ENCODE measurements around the gene PRKAR1B. TPM values are rescaled to one million over a fixed set of nuclear protein-coding genes. Genes with fewer than 3 reads are reported as not detected.

PRKAR1B gene
- total RNA-seq, 1 donor from 2014 or later: 80.7 TPM

DNA sequence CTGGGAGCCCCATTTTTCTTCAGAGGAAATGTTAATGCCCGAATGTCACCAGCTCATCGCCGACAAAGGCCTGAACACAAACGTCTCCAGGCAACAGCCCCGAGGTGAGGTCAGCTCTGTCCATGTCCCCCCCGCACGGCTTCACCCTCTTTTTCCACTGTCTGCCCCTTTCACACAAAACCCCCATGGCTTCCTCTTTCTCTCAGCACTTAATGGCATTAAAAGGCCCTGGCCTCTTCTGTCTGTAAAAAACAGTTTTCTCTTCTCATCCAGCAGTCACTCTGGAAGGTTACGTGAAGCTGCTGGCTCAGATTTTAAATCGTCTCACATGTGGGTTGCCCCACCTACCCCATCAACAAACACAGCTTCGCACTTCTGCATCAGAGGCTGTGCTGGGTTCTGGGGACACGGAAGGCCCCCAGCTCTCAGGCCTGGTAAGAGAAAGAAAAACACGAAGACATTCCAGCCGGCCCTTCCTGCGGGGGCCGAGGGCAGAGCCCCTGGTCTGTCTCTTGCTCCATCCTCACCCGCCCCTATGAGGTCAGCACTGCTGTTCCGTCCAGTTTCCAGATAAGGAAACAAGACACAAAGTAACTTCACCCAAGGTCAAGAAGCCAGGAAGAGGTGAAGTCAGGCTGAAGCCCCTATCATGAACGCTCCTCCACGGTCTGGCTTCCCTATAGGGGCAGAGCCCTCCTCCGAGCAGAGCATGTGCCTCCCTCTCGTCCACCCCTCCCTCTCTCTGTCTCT, 116.4 kb downstream of the PRKAR1B start:
- no peak for FAIRE-seq
- DNase-seq (ENCODE audit: low spot score in 2 of 2): no peak

- FAIRE-seq: no peak
- DNase-seq (ENCODE audit: low spot score in 2 of 2): no peak
Observed at GRCh38 chr7:610141-610530, 116.9 kb downstream of the PRKAR1B start.

GRCh38 chr7:609365-609764, 117.7 kb downstream of the PRKAR1B start:
- FAIRE-seq (no peak), DNase-seq (ENCODE audit: low spot score in 2 of 2) (no peak)

DNA sequence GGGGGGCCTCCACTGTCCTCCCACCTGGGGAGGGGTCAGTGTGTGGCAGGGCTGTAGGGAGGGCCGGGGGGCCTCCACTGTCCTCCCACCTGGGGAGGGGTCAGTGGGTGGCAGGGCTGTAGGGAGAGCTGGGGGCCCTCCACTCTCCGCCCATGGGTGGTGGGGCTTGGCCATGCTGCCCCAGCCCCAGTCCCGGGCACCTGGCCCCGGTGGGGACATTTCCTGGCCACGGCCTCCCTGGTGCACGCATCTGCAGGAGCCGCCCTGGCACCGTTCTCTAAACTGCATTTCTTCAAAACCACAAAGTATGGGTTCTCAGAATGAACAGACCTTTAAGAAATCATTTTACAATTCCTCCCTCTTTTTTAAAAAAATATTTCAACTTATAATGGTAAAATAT, 118.1 kb downstream of the PRKAR1B start:
- no peak for FAIRE-seq

GRCh38 chr7:608361-608760, 118.7 kb downstream of the PRKAR1B start:
- DNase-seq (ENCODE audit: low spot score in 2 of 2) (no peak), FAIRE-seq (no peak)

More for the DNA sequence above, 118.1 kb downstream of the PRKAR1B start:
- DNase-seq (ENCODE audit: low spot score in 2 of 2): no peak

DNA sequence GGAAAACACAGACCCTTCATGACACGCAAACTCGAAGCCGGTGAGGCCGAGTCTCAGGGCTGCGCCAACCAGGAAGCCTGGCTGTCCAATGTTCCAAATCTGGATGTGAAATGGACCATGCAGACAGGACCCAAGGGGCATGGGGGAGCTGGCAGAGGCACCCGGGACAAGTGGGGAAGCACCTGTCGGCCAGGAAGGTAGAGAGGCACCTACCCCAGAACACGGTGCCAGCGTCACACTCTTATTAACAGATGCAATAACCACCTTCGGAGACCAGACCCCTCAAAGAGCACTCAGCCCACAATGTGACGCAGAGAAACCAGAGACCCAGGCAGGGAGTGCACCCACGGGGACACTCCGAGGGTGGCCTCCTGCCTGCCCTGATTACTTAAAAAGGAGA, 119.1 kb downstream of the PRKAR1B start:
- FAIRE-seq (no peak), DNase-seq (ENCODE audit: low spot score in 2 of 2) (no peak)

- no peak for DNase-seq (ENCODE audit: low spot score in 2 of 2)
- no peak for FAIRE-seq
Observed at GRCh38 chr7:605661-606450, 121.2 kb downstream of the PRKAR1B start.

DNA sequence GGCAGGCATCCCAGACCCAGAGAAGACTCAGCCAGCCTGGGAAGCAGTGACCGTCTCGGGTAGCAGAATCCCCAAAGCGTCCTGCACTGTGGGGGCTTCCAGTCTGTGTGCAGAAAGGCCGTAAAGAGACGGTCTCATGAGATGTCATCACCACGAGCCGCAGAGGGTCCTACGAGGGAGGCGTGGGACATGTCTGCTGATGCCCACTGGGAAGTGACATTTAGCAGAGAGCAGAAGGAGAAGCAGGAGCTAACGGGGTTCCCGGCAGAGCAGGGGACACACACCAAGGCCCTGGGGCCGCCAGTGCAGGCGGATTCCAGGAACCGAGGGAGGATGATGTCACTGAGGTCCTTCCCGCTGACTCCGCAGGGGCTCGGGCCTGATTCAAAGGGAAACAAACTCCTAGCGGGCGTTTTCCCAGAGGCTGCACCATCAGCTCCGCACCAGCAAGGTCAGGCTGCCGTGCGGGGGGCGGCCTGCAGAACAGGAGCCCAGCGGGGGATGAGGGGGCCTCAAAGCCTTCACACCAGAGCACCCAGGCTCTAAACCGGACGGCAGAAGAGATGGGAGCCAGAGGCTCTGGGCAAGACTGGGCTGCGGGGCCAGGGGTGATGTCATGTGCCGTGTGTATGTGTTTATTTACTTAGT, 122.1 kb downstream of the PRKAR1B start:
- no peak for FAIRE-seq
- DNase-seq (ENCODE audit: low spot score in 2 of 2): no peak

DNA sequence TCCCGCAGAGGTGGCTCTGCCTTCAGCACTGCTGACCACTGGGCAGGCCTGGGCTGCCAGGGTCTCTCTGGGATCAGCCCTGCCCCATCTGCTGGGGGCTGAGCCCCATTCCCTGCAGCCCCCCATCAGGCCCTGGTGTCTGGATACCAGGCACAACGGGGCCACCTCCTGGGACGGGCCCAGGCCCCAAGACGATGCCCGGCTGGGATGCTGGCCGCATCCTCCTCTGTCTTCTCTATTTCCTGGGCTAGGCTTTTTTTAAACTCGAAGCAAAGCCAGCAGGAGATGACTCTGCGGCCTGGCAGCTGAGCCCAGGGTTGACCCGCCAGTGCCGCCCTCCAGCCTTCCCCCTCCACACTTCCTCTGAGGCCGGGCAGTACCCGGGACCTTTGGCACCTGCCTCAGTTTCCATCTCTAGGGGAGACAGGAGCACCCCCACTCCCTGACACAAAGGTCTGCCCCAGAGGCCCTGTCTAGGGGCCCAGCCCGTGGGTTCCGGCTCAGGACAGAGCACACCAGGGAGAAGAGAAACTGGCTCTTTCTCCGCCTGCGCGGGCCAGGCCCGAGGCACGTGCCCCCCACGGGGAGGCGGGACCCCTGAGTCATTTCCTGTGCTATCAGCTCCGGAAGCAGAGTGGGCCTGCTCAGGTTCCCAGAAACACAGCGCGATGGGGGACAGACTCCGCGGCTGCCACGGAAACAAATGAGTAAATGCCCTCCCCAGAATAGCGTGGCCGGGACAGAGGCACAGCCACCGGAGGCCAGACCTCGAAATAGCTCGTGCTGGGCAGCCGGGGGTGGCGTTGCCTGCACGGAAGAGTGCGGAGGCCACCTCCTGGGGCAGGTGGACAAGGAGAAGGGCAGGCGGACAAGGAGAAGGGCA, 122.8 kb downstream of the PRKAR1B start:
- FAIRE-seq (no peak), DNase-seq (ENCODE audit: low spot score in 2 of 2) (no peak)

GRCh38 chr7:603152-603951, 123.7 kb downstream of the PRKAR1B start:
- DNase-seq (ENCODE audit: low spot score in 2 of 2): no peak
- FAIRE-seq: no peak

GRCh38 chr7:602341-603141, 124.5 kb downstream of the PRKAR1B start:
- DNase-seq (ENCODE audit: low spot score in 2 of 2): no peak
- FAIRE-seq: no peak

DNA sequence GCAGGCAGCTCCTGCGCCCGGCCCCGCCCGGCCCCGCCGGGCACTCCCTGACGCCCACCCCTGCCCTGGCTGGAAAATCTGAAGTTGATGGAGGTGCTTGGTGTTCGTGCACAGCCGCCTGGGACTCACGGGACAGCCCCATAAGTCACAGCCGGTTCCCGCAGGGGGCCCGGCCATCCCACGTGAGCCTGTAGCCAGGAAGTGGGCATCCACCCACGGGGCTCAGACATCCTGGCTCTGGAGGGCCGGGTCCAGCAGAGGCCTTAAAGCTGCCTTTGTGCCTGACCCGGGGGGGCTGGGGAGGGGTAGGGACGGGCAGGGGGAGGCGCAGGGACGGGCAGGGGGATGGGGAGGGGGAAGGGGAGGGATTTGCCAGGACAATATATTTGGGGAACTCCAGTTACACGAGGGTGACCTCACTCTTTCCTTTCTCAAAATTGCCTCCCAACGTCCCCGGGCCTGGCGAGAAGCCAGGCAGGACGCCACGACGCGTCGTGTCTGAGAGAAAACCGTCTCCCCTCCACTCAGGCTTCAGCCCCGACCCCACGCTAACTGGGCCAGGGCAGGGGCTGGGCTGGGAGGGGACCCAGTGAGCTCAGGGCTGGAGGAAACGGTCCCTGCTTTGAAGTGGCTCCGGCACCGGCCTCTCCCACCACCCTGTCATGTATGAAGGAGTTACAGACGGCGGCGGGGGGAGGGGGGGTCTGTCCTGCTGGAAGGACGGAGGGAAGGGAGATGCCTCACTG, 125.3 kb downstream of the PRKAR1B start:
- FAIRE-seq: no peak
- DNase-seq (ENCODE audit: low spot score in 2 of 2): no peak

DNA sequence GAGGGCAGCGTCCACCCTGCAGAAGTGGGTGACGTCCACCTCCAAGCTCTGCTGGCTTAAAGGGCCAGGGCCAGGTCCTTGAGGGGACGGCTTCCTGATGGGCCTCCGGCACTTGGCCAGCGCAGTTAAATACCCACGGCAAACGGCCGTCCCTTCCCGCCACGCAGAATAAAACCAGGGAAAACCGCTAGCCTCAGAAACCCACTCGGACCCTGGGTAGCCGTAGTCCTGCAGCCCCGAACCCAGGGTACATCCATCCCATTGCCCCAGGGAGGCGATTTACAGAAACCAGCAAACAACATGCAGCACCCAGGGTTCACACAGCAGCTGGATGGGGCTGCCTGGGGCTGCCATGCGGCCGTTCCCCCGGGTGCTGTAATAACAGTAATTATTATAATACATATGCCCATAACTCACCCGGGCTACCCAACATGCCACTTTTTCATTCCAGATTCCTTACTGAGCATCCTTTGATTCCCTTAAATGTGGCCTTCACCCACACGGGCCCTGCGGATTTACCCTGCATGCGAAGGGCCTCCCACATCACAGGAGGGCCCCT, 126.0 kb downstream of the PRKAR1B start:
- FAIRE-seq (no peak), DNase-seq (ENCODE audit: low spot score in 2 of 2) (no peak)

GRCh38 chr7:600149-601035, 126.7 kb downstream of the PRKAR1B start:
- DNase-seq (ENCODE audit: low spot score in 2 of 2) (no peak), FAIRE-seq (no peak)

DNA sequence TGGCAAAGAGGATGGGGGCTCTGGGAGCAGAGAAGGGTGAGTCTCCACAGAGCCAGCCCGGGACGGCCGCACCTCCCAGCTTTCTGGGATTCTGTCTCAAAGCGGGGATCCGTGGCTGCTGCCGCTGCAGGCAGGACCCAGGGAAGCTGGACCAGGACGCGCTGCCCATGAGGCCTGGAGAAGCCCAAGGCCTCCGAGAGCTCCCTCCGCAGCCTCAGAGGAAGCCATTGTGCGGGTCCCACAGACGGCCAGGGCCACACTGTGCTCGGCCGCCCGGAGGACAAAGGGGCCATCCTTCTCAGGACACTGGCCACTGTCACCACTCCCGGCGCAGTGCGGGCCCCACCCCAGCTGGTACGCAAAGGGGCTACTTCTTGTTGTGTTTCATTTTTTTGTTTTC, 128.2 kb downstream of the PRKAR1B start:
- DNase-seq (ENCODE audit: low spot score in 2 of 2) (no peak), FAIRE-seq (no peak)

- FAIRE-seq (no peak), DNase-seq (ENCODE audit: low spot score in 2 of 2) (no peak)
Observed at GRCh38 chr7:597348-598178, 129.5 kb downstream of the PRKAR1B start.
